GM18951 (cell line): ENCODE measurements around the gene CTSL.
"Not testable (repeated sequence)": the region's sequence is repeated elsewhere in the genome, so short reads cannot be mapped to it uniquely, and the experiment has no call there.

Experiments used
- POLR2A ChIP-seq: IDR thresholded peaks from 4 replicates; pipeline ENCODE4 v1.6.1; 2011; ENCODE audit warnings: mild to moderate bottlenecking; ENCODE audit not compliant: insufficient read length, insufficient read depth; ENCODE audit errors: extremely low read depth
- in situ Hi-C: fragments of 300-500 bp; cut with MboI; formaldehyde crosslinking; loops from one replicate; pipeline ENCODE4 v1.12.0; 2022; ENCODE audit warnings: low sequenced_read_pairs, mixed read lengths, inconsistent platforms; ENCODE audit not compliant: unreplicated experiment

CTSL gene

GRCh38 chr9:87746186-87746585 is 20.3 kb downstream of the CTSL start:
- in situ Hi-C loops, result no loop called here
- no peak for TF ChIP-seq POLR2A

- no peak for TF ChIP-seq POLR2A
- in situ Hi-C loops, result no loop called here
Observed at GRCh38 chr9:87748881-87749280, 23.0 kb downstream of the CTSL start.

GRCh38 chr9:87749335-87750035 is 23.6 kb downstream of the CTSL start:
- TF ChIP-seq POLR2A, result no peak
- in situ Hi-C loops, result no loop called here

- no peak for TF ChIP-seq POLR2A
- in situ Hi-C loops, result no loop called here
Observed at GRCh38 chr9:87750726-87751125, 24.8 kb downstream of the CTSL start.

GRCh38 chr9:87751423-87751822 is 25.5 kb downstream of the CTSL start:
- in situ Hi-C loops, result no loop called here

GRCh38 chr9:87751868-87752267 is 25.9 kb downstream of the CTSL start:
- in situ Hi-C loops, result no loop called here
- TF ChIP-seq POLR2A, result no peak

More at GRCh38 chr9:87751423-87751822, 25.5 kb downstream of the CTSL start:
- no peak for TF ChIP-seq POLR2A

- in situ Hi-C loops, result no loop called here
Observed at GRCh38 chr9:87753313-87753712, 27.4 kb downstream of the CTSL start.

GRCh38 chr9:87758330-87758729 is 32.4 kb downstream of the CTSL start:
- in situ Hi-C loops, result not testable (repeated sequence)

More at GRCh38 chr9:87753313-87753712, 27.4 kb downstream of the CTSL start:
- TF ChIP-seq POLR2A, result no peak

GRCh38 chr9:87759980-87760379 is 34.1 kb downstream of the CTSL start:
- in situ Hi-C loops, result not testable (repeated sequence)

GRCh38 chr9:87760529-87760928 is 34.6 kb downstream of the CTSL start:
- in situ Hi-C loops, result no loop called here
- no peak for TF ChIP-seq POLR2A

- in situ Hi-C loops, result no loop called here
- TF ChIP-seq POLR2A, result no peak
Observed at GRCh38 chr9:87763286-87763685, 37.4 kb downstream of the CTSL start.

GRCh38 chr9:87765521-87765920 is 39.6 kb downstream of the CTSL start:
- in situ Hi-C loops, result no loop called here

GRCh38 chr9:87766697-87767096 is 40.8 kb downstream of the CTSL start:
- no peak for TF ChIP-seq POLR2A
- in situ Hi-C loops, result no loop called here

More at GRCh38 chr9:87765521-87765920, 39.6 kb downstream of the CTSL start:
- TF ChIP-seq POLR2A, result no peak

GRCh38 chr9:87770616-87771315 is 44.8 kb downstream of the CTSL start:
- no peak for TF ChIP-seq POLR2A
- in situ Hi-C loops, result no loop called here
